Ectodermal cell (in vitro differentiated cells): ENCODE data around the gene PSMD6.

Experiments used
- H3K27ac ChIP-seq: 2 replicates; pipeline ENCODE4 v1.7.0; 2013; ENCODE audit warnings: mild to moderate bottlenecking, low read depth, low read length; ENCODE audit not compliant: insufficient read depth, poor library complexity, severe bottlenecking
- H3K27me3 ChIP-seq: 2 replicates; pipeline ENCODE4 v1.7.0; 2013; ENCODE audit warnings: mild to moderate bottlenecking, low read length; ENCODE audit not compliant: insufficient read depth, control insufficient read depth, poor library complexity, severe bottlenecking
- H3K36me3 ChIP-seq: one replicate; pipeline ENCODE4 v1.7.0; 2013; ENCODE audit warnings: low read length; ENCODE audit not compliant: control insufficient read depth, insufficient read depth
- H3K4me1 ChIP-seq: one replicate; pipeline ENCODE4 v1.7.0; 2013; ENCODE audit warnings: low read length; ENCODE audit not compliant: control insufficient read depth, insufficient read depth
- H3K4me3 ChIP-seq: 2 replicates; pipeline ENCODE4 v1.7.0; 2013; ENCODE audit warnings: low read depth, low read length, control low read depth; ENCODE audit not compliant: insufficient read depth
- H3K9me3 ChIP-seq: 2 replicates; pipeline ENCODE4 v1.7.0; 2013; ENCODE audit warnings: mild to moderate bottlenecking, low read length, moderate library complexity; ENCODE audit not compliant: control insufficient read depth
- whole genome bisulfite sequencing, 2 experiments: methylation state at CpG; one replicate each; pipeline ENCODE4 v1.1.7; 2013; ENCODE audit warnings: missing lambda C conversion rate in 2 of 2; 5-methylcytosine and 5-hydroxymethylcytosine counted together

Gene PSMD6

GRCh38 chr3:63973406-63973805 lies 49.9 kb downstream of the PSMD6 start:
- Histone ChIP-seq H3K27ac (no peak overlapping the region), H3K4me1 (peaks cover 69% of the 10 kb centered on the region), H3K27me3 (no peaks in the 10 kb centered on the region), H3K9me3 (no peaks in the 10 kb centered on the region), H3K36me3 (no peaks in the 10 kb centered on the region), H3K4me3 (no peak overlapping the region)
- WGBS, 2 experiments, result 95 to 96% methylated on average over 8 of the region's 8 CpGs

- 81 to 84% methylated on average over 4 of the region's 4 CpGs for WGBS, 2 experiments
- H3K27me3 ChIP-seq, result no peaks in the 10 kb centered on the region
- peak overlapping the region; percentile 65 for H3K27ac ChIP-seq
- H3K4me3 ChIP-seq, result no peak overlapping the region
- H3K9me3 ChIP-seq, result no peaks in the 10 kb centered on the region
- H3K4me1 ChIP-seq, result peaks cover 69% of the 10 kb centered on the region
- H3K36me3 ChIP-seq, result no peaks in the 10 kb centered on the region
These were observed 50.3 kb downstream of the PSMD6 start for GRCh38 chr3:63972987-63973386.

- Histone ChIP-seq H3K9me3 (no peaks in the 10 kb centered on the region), H3K4me1 (peaks cover 73% of the 10 kb centered on the region), H3K27me3 (no peaks in the 10 kb centered on the region), H3K36me3 (no peaks in the 10 kb centered on the region), H3K4me3 (no peak overlapping the region), H3K27ac (peak overlapping the region; percentile 65)
- 86 to 91% methylated on average over 2 of the region's 2 CpGs for WGBS, 2 experiments
These were observed 51.1 kb downstream of the PSMD6 start for GRCh38 chr3:63972196-63972595.

- Histone ChIP-seq H3K27me3 (no peaks in the 10 kb centered on the region), H3K9me3 (no peaks in the 10 kb centered on the region), H3K27ac (peak overlapping the region; percentile 95), H3K4me1 (peaks cover 86% of the 10 kb centered on the region), H3K36me3 (no peaks in the 10 kb centered on the region), H3K4me3 (peak overlapping the region; percentile 24)
- WGBS, 2 experiments, result 4 to 6% methylated on average over 11 of the region's 11 CpGs
These were observed 52.4 kb downstream of the PSMD6 start for GRCh38 chr3:63970631-63971475.

GRCh38 chr3:63969876-63970275 lies 53.4 kb downstream of the PSMD6 start:
- Histone ChIP-seq H3K4me3 (peak overlapping the region; percentile 13), H3K4me1 (peaks cover 91% of the 10 kb centered on the region), H3K36me3 (no peaks in the 10 kb centered on the region), H3K27me3 (no peaks in the 10 kb centered on the region), H3K27ac (peak overlapping the region; percentile 95), H3K9me3 (no peaks in the 10 kb centered on the region)
- WGBS, 2 experiments, result 54 to 56% methylated on average over 2 of the region's 2 CpGs

- no peak overlapping the region for H3K27ac ChIP-seq
- 56 to 68% methylated on average over 3 of the region's 3 CpGs for WGBS, 2 experiments
- no peaks in the 10 kb centered on the region for H3K36me3 ChIP-seq
- H3K4me3 ChIP-seq, result no peak overlapping the region
- no peaks in the 10 kb centered on the region for H3K27me3 ChIP-seq
- peaks cover 93% of the 10 kb centered on the region for H3K4me1 ChIP-seq
- no peaks in the 10 kb centered on the region for H3K9me3 ChIP-seq
These were observed 54.5 kb downstream of the PSMD6 start for GRCh38 chr3:63968612-63969350.

GRCh38 chr3:63967675-63968611 lies 55.4 kb downstream of the PSMD6 start:
- 57 to 58% methylated on average over 10 to 11 of the region's 11 CpGs for WGBS, 2 experiments
- Histone ChIP-seq H3K27ac (peak overlapping the region; percentile 76), H3K36me3 (no peaks in the 10 kb centered on the region), H3K27me3 (no peaks in the 10 kb centered on the region), H3K4me3 (no peak overlapping the region), H3K9me3 (no peaks in the 10 kb centered on the region), H3K4me1 (peaks cover 84% of the 10 kb centered on the region)

GRCh38 chr3:63966871-63967270 lies 56.4 kb downstream of the PSMD6 start:
- no peak overlapping the region for H3K4me3 ChIP-seq

GRCh38 chr3:63966007-63966406 lies 57.3 kb downstream of the PSMD6 start:
- Histone ChIP-seq H3K27me3 (no peaks in the 10 kb centered on the region), H3K4me3 (no peak overlapping the region), H3K4me1 (peaks cover 65% of the 10 kb centered on the region), H3K36me3 (no peaks in the 10 kb centered on the region), H3K27ac (no peak overlapping the region), H3K9me3 (no peaks in the 10 kb centered on the region)
- whole genome bisulfite sequencing, 2 experiments, result 93 to 94% methylated on average over 4 of the region's 4 CpGs

More at GRCh38 chr3:63966871-63967270, 56.4 kb downstream of the PSMD6 start:
- no peaks in the 10 kb centered on the region for H3K9me3 ChIP-seq
- WGBS, 2 experiments, result 93 to 94% methylated on average over 1 of the region's 1 CpG
- peaks cover 74% of the 10 kb centered on the region for H3K4me1 ChIP-seq
- no peaks in the 10 kb centered on the region for H3K36me3 ChIP-seq
- no peak overlapping the region for H3K27ac ChIP-seq
- H3K27me3 ChIP-seq, result no peaks in the 10 kb centered on the region
